ENCODE measurements around the gene SPATA3.

The SPATA3 gene

GRCh38 chr2:230968921-230969658 lies 26.8 kb upstream of the SPATA3 start:
- no peak for DNase-seq

DNA sequence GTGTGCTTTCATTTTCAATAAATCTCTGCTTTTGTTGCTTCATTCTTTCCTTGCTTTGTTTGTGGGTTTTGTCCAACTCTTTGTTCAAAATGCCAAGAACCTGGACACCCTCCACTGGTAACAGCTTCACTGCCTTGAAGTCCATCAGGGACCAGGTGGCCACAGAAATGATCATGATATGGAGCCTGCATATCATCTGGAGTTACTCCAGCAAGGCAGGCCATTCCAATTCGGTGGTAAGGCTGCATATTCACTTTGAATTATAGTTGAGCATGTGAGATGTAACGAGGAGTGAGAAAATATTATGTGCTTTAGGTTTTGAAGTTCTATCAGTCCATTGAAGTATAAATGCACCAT lies 26.3 kb upstream of the SPATA3 start:
- DNase-seq, result no peak

- no peak for DNase-seq
Observed at GRCh38 chr2:230972046-230972445, 23.9 kb upstream of the SPATA3 start.

DNA sequence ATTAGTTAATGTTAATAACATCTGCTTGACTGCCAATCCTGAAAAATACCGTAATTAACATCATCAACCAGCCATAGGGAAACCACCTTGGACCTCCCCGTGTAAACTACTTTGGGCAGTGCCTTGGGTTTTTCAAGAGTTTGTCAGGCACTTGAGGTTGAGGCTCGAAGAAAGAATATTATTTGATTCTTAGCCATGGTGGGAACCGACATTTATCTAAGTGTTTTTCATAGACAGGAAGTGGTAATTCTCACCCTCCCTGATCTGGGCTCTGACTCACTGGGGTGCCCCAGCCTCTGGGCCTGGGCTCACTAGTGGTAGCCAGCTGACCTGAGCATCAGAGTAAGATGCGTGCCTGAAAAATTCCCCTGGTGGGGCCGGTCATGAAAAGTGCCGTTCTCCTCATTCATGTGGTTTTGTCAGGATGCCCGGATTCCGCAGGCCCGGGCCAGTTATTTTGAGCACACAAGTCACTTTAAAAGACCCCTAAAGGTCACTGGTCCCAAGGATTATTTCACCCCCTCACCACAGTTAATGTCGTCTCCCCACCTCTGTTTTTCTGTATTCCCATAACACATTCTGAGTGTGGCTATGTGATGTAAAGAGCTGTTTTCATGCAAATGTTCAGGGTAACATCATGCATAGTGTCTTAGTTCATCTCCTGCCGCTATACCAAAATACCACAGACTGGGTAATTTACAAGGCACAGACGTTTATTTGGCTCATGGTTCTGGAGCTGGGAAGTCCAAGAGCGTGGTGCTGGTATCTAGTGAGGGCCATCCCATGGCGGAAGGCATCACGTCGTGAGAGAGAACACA lies 21.6 kb upstream of the SPATA3 start:
- no peak for DNase-seq

DNA sequence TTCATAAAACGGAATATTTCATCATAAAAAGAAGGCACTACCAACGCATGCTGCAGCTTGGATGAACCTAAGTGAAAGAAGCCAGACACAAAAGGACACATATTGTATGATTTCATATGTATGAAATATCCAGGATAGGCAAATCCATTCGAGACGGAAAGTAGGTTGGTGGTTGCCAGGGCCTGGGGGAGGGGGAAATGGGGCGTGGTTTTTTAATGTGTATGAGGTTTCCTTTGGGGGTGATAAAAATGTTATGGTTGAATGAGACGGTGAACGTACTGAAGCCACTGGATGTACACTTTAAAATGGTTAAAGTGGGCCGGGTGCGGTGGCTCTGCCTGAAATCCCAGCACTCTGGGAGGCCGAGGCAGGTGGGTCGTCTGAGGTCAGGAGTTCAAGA lies 20.0 kb upstream of the SPATA3 start:
- DNase-seq, result no peak

- no peak for DNase-seq
Observed at GRCh38 chr2:230976671-230977171, 19.2 kb upstream of the SPATA3 start.

GRCh38 chr2:230980468-230980867 lies 15.5 kb upstream of the SPATA3 start:
- no peak for DNase-seq

DNA sequence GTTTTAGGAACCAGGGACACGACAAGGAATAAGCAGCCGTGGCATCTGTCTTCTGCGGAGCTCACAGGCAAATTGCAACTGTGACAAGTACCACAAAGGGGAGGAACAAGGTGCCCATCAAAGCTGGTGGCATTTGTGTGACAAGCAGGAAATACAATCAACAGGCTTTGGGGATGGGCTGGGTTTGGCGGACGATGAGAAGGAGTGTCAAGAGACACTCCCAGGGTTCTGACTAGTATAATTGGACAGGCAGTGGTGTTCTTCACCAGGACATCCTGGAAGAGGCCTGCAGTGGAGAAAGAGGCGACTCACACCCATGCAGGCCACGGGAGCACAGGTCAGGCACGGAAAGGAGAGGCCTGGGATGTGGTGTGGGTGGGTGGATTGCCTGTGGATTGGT lies 14.2 kb upstream of the SPATA3 start:
- no peak for DNase-seq

DNA sequence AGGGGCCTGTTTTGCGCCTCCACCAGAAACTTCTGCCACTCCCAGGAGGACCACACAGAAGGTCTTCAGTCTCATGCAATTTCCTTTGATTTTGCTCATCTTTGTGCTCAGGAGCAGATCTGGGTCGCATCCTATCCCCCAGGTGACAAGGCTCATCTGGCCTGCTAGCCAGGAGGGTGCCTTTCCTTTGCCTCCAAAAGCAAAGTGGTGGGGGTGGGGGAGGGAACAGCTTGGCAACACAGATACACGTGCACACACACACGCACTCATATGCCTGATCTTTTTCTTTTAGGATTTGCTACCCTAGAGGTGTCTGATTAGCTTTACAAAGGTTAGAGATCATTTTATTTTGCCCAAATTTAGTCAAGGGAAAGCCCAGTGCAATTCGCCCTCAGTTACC lies 13.8 kb upstream of the SPATA3 start:
- DNase-seq, result no peak

DNA sequence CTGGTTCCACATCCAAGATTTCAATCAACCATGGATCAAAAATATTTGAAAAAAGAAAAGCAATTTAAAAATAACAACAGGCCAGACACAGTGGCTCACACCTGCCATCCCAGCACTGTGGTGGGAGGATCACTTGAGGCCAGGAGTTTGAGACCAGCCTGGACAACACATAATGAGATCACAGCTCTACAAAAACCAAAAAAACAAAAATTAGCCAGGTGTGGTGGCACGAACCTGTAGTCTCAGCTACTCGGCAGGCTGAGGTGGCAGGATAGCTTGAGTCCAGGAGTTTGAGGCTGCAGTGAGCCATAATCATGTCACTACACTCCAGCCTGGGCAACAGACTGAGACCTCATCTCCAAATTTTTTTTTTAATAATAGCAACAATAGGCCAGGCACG lies 13.4 kb upstream of the SPATA3 start:
- DNase-seq, result no peak

- no peak for DNase-seq
Observed at GRCh38 chr2:230983566-230983965, 12.4 kb upstream of the SPATA3 start.

GRCh38 chr2:230984393-230985220 lies 11.3 kb upstream of the SPATA3 start:
- DNase-seq, result no peak

- no peak for DNase-seq
Observed at GRCh38 chr2:230985519-230986231, 10.2 kb upstream of the SPATA3 start.

- no peak for DNase-seq
Observed at GRCh38 chr2:230986520-230987136, 9.3 kb upstream of the SPATA3 start.

DNA sequence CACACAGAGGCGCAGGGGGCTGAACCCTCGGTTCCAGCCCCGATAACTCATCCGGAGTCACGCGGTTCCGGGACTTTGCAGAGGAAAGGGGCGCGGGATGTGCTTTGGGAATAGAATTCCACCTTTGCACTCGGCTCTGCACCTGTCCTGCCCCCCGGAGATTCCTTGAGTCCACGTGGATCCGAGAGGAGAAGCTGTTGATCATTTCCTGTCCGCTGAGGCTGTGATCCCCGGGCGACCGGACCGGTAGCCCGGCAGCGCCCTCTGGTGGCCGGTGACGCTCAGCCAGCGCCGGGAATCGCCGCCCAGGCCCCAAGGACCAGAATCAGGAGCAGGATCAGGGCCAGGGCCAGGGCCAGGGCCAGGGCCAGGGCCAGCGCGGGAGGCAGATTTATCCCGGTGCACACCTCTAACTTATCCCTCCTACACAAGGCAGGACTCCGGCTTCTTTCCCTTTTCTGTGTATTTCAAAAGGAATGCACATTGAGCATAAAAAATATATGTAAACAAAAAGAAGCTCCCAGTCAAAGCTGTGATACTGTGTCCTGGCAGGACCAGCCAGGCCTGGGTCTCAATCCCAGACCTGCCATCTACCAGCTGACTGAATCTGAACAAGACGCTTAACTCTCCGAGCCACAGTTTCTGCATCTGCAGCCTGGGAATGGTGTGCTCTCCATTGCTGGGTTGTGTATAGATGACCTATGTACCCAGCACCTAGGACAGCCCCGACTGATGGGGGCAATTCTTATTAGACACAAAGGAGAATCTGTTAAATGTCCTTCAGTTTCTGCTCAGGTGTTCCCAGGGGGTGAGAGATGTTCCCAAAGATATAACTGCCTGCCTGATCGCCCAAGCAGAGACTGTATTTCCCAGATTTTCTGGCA lies 8.5 kb upstream of the SPATA3 start:
- DNase-seq, result peak; percentile 4 to 46

DNA sequence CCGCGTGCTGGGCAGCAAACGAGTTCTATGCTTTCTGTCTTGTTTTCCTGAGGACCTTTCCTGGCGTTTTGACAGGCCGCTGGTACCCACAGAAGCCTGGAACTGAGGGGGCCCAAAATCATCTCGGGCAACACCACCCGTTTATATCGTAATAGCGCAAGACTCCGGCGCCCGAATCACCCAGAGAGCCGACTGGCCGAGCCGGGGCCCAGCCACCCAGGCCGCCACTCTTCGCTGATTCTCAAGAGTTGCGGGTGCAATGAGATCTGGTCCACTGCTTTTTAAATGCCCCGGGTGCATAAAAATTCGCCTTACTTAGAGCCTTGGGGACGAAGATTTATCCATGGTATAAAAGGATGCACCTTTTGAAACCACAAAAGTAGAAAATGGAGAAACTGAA lies 6.2 kb upstream of the SPATA3 start:
- no peak for DNase-seq

- DNase-seq, result no peak
Observed at GRCh38 chr2:230990131-230990898, 5.6 kb upstream of the SPATA3 start.

DNA sequence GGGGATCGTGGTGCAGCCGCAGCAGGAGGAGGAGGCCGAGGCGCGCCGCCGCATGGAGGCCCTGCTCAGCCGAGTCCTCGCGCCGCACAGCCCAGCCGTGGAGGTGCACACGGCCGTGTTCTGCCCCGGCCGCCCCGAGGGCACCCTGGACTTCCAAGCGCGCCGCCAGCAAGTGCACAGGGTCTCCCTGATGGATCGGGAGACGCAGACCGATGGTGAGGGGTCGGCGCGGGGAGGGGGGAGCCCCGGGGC lies 5.1 kb upstream of the SPATA3 start:
- no peak for DNase-seq

DNA sequence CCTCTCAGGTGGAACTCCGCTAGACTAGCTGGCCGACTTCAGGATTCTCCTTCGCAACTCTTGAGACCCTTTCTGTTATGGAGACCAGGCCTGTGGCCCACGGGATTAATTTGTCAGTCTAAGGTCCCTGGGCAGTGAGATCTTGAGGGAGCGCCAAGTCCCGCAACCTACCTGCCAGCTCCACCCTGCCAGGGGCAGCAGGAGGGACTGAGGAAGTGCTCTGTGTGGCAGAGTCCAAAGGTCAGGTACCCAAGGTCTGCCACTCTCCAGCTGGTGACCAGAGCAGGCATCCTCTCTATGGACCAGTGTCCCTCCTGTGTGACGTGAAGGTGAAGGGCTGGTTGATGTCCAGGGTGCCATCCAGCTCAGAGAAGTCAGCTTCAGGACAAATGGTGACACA lies 4.3 kb upstream of the SPATA3 start:
- no peak for DNase-seq

GRCh38 chr2:230996661-230997060 lies 740 bp downstream of the SPATA3 start:
- DNase-seq, result no peak

GRCh38 chr2:230998882-230999281 lies 3.0 kb downstream of the SPATA3 start:
- DNase-seq, result no peak
